ENCODE results near the gene HYCC2.
"Not testable (repeated sequence)": the region's sequence is repeated elsewhere in the genome, so short reads cannot be mapped to it uniquely, and the experiment has no call there.

HYCC2 gene

GRCh38 chr2:201071479-201072200 is at the start of gene HYCC2, which contains the start of gene NDUFB3:
Gene HYCC2, minus strand, starts transcription at chr2:201071671. Its CDS starts 47,662 bp downstream, at chr2:201024009.
Gene NDUFB3, plus strand, starts transcription at chr2:201072001. Its CDS starts 6,882 bp downstream, at chr2:201078883.
- peak; percentile 97 for DNase-seq (ENCODE audit: low spot score)

GRCh38 chr2:201118961-201119854 is 47.7 kb upstream of the HYCC2 start:
- DNase-seq (ENCODE audit: low spot score): no peak

- peak; percentile 88 for DNase-seq (ENCODE audit: low spot score)
Observed at GRCh38 chr2:201118121-201118960, 46.9 kb upstream of the HYCC2 start.

GRCh38 chr2:201117735-201118094 is 46.2 kb upstream of the HYCC2 start:
- DNase-seq (ENCODE audit: low spot score): not testable (repeated sequence)

GRCh38 chr2:201116959-201117734 is 45.7 kb upstream of the HYCC2 start:
- DNase-seq (ENCODE audit: low spot score): peak; percentile 32

- DNase-seq (ENCODE audit: low spot score): peak; percentile 76
Observed at GRCh38 chr2:201116115-201116958, 44.9 kb upstream of the HYCC2 start, which contains the start of gene CFLAR. Gene CFLAR, plus strand, starts transcription at chr2:201116164. Its CDS starts 13,702 bp downstream, at chr2:201129866.

GRCh38 chr2:201114846-201115245 is 43.4 kb upstream of the HYCC2 start:
- DNase-seq (ENCODE audit: low spot score): no peak

- DNase-seq (ENCODE audit: low spot score): no peak
Observed at GRCh38 chr2:201114350-201114749, 42.9 kb upstream of the HYCC2 start.

GRCh38 chr2:201111096-201111495 is 39.6 kb upstream of the HYCC2 start:
- DNase-seq (ENCODE audit: low spot score): no peak

GRCh38 chr2:201110615-201111014 is 39.1 kb upstream of the HYCC2 start:
- DNase-seq (ENCODE audit: low spot score): no peak

GRCh38 chr2:201109186-201109585 is 37.7 kb upstream of the HYCC2 start:
- DNase-seq (ENCODE audit: low spot score): no peak

- no peak for DNase-seq (ENCODE audit: low spot score)
Observed at GRCh38 chr2:201108341-201108740, 36.9 kb upstream of the HYCC2 start.

- DNase-seq (ENCODE audit: low spot score): no peak
Observed at GRCh38 chr2:201107624-201108023, 36.2 kb upstream of the HYCC2 start.

GRCh38 chr2:201105759-201106158 is 34.3 kb upstream of the HYCC2 start:
- DNase-seq (ENCODE audit: low spot score): no peak

- DNase-seq (ENCODE audit: low spot score): no peak
Observed at GRCh38 chr2:201100497-201100896, 29.0 kb upstream of the HYCC2 start.

GRCh38 chr2:201093573-201093972 is 22.1 kb upstream of the HYCC2 start:
- DNase-seq (ENCODE audit: low spot score): no peak

- DNase-seq (ENCODE audit: low spot score): no peak
Observed at GRCh38 chr2:201090574-201090973, 19.1 kb upstream of the HYCC2 start.

- DNase-seq (ENCODE audit: low spot score): no peak
Observed at GRCh38 chr2:201084863-201085262, 13.4 kb upstream of the HYCC2 start.

- no peak for DNase-seq (ENCODE audit: low spot score)
Observed at GRCh38 chr2:201074996-201075395, 3.5 kb upstream of the HYCC2 start.

- no peak for DNase-seq (ENCODE audit: low spot score)
Observed at GRCh38 chr2:201073071-201073470, 1.6 kb upstream of the HYCC2 start.

Data from Ammon's horn (tissue), 1 donor.